Measurements from ENCODE around the gene EPHA3.

Gene EPHA3

DNA sequence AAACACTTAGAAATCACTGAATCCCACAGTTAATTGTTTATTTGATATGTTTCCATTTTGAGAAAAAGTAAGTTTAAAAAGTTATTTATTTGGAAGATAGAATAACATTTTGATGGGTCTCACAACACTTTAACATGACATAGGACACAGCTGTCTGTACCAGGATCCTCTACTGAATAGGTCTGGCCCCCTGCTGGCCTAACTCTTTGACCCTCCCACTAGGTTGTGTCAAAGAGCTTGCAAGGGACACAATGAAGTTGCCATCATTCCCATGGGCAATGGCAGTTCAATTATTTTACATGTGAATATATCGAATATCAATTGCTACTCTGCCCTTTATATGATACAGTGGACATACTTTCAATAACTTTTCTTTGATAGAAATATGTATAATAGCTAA, 138.9 kb downstream of the EPHA3 start:
- TF ChIP-seq ZNF565 (CRISPR knock-in tag; conservative IDR thresholded peaks at IDR 0.05; ENCODE audit: low read depth) (no peak), PATZ1 (CRISPR knock-in tag; IDR thresholded peaks at IDR 0.05; ENCODE audit: borderline replicate concordance) (no peak), ESRRG (CRISPR knock-in tag; IDR thresholded peaks at IDR 0.05) (no peak), CSRNP3 (CRISPR knock-in tag; IDR thresholded peaks at IDR 0.05) (no peak), ARNTL (CRISPR knock-in tag; IDR thresholded peaks at IDR 0.05; ENCODE audit: borderline replicate concordance, low read depth) (no peak), TCF4 (CRISPR knock-in tag; IDR thresholded peaks at IDR 0.05; ENCODE audit: borderline replicate concordance) (no peak)
- ATAC-seq = no peak

DNA sequence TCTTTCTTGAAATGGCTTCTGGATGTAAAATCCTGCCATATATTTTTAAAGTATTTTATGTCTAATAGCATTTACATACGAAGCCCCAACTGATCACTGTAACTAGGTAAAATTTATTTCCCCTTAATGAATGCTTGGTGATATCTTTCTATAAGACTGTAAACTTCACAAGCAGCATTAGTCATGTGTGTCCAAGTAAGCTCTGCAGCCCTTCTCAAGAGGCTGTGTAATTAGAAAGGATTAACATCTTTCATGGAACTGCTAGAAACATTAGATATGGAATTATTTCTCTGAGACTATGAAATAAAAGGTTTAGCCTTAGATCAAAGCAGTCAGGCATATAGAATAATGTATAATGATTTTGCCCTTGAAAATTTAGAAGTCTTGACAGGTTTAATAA, 143.3 kb downstream of the EPHA3 start:
- no peak for TF ChIP-seq ARNTL (CRISPR knock-in tag; IDR thresholded peaks at IDR 0.05; ENCODE audit: borderline replicate concordance, low read depth)
- no peak for TF ChIP-seq ZNF8 (CRISPR knock-in tag; IDR thresholded peaks at IDR 0.05)
- no peak for TF ChIP-seq ZNF565 (CRISPR knock-in tag; conservative IDR thresholded peaks at IDR 0.05; ENCODE audit: low read depth)
- TF ChIP-seq CREB5 (CRISPR knock-in tag; IDR thresholded peaks at IDR 0.05; ENCODE audit: low read depth) = no peak
- TF ChIP-seq GLIS3 (CRISPR knock-in tag; IDR thresholded peaks at IDR 0.05) = no peak
- no peak for TF ChIP-seq PATZ1 (CRISPR knock-in tag; IDR thresholded peaks at IDR 0.05; ENCODE audit: borderline replicate concordance)
- no peak for TF ChIP-seq ZC3H10 (CRISPR knock-in tag; IDR thresholded peaks at IDR 0.05)
- no peak for TF ChIP-seq BACH2 (CRISPR knock-in tag; IDR thresholded peaks at IDR 0.05; ENCODE audit: borderline replicate concordance)
- TF ChIP-seq TCF4 (CRISPR knock-in tag; IDR thresholded peaks at IDR 0.05; ENCODE audit: borderline replicate concordance) = no peak
- no peak for TF ChIP-seq CSRNP3 (CRISPR knock-in tag; IDR thresholded peaks at IDR 0.05)
- TF ChIP-seq ISL1 (CRISPR knock-in tag; IDR thresholded peaks at IDR 0.05) = no peak
- TF ChIP-seq, protein P1, sequence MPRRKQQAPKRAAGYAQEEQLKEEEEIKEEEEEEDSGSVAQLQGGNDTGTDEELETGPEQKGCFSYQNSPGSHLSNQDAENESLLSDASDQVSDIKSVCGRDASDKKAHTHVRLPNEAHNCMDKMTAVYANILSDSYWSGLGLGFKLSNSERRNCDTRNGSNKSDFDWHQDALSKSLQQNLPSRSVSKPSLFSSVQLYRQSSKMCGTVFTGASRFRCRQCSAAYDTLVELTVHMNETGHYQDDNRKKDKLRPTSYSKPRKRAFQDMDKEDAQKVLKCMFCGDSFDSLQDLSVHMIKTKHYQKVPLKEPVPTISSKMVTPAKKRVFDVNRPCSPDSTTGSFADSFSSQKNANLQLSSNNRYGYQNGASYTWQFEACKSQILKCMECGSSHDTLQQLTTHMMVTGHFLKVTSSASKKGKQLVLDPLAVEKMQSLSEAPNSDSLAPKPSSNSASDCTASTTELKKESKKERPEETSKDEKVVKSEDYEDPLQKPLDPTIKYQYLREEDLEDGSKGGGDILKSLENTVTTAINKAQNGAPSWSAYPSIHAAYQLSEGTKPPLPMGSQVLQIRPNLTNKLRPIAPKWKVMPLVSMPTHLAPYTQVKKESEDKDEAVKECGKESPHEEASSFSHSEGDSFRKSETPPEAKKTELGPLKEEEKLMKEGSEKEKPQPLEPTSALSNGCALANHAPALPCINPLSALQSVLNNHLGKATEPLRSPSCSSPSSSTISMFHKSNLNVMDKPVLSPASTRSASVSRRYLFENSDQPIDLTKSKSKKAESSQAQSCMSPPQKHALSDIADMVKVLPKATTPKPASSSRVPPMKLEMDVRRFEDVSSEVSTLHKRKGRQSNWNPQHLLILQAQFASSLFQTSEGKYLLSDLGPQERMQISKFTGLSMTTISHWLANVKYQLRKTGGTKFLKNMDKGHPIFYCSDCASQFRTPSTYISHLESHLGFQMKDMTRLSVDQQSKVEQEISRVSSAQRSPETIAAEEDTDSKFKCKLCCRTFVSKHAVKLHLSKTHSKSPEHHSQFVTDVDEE (CRISPR knock-in tag; IDR thresholded peaks at IDR 0.05) = no peak
- TF ChIP-seq ZFP30 (CRISPR knock-in tag; IDR thresholded peaks at IDR 0.05) = no peak
- TF ChIP-seq ZFP3 (CRISPR knock-in tag; IDR thresholded peaks at IDR 0.05) = no peak
- no peak for TF ChIP-seq PPARA (CRISPR knock-in tag; IDR thresholded peaks at IDR 0.05; ENCODE audit: borderline replicate concordance)
- no peak for TF ChIP-seq SNAI2 (CRISPR knock-in tag; IDR thresholded peaks at IDR 0.05)
- TF ChIP-seq OSR1 (CRISPR knock-in tag; IDR thresholded peaks at IDR 0.05) = no peak
- ATAC-seq = no peak

DNA sequence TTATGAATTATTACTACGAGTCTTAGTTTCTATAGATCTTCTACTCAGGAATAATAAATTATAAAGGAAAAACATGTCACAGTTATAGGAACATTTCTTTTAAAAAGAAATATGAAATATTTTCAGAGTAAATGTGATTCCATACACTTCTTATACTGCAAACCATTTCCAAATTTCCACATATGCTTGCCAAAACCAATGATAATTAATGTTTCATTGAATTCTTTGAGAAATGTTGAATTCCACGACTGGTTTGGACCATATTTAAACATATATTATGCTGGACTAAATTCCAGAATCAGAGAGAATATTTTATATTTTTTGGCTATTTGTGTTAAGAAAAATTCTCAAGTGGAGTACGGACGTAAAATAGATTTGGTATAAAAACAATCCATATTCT, 144.6 kb downstream of the EPHA3 start:
- ATAC-seq = no peak

More for the DNA sequence above, 144.6 kb downstream of the EPHA3 start:
- TF ChIP-seq TOX (CRISPR knock-in tag; IDR thresholded peaks at IDR 0.05; ENCODE audit: borderline replicate concordance) = no peak
- no peak for TF ChIP-seq PPARA (CRISPR knock-in tag; IDR thresholded peaks at IDR 0.05; ENCODE audit: borderline replicate concordance)
- no peak for TF ChIP-seq TCF4 (CRISPR knock-in tag; IDR thresholded peaks at IDR 0.05; ENCODE audit: borderline replicate concordance)
- TF ChIP-seq PATZ1 (CRISPR knock-in tag; IDR thresholded peaks at IDR 0.05; ENCODE audit: borderline replicate concordance) = no peak
- TF ChIP-seq ESRRG (CRISPR knock-in tag; IDR thresholded peaks at IDR 0.05) = no peak
